HepG2 (cell line): ENCODE data around the gene C1RL. TPM values are rescaled to one million over a fixed set of nuclear protein-coding genes. Genes with fewer than 3 reads are reported as not detected.

Experiments used
- KAT7 ChIP-seq: IDR thresholded peaks from 2 replicates; pipeline ENCODE4 v1.6.1; 2018; ENCODE audit warnings: borderline replicate concordance, missing compliant biosample characterization
- KDM5B ChIP-seq: sonication (generic); formaldehyde crosslinking; IDR thresholded peaks from 2 replicates; pipeline ENCODE4 v1.4.0; 2020; ENCODE audit warnings: missing genetic modification reagents, mild to moderate bottlenecking, borderline replicate concordance
- KMT2B ChIP-seq: IDR thresholded peaks from 2 replicates; pipeline ENCODE4 v1.6.1; 2016; ENCODE audit warnings: missing genetic modification reagents, missing compliant biosample characterization
- MEIS2 ChIP-seq: sonication (generic); formaldehyde crosslinking; IDR thresholded peaks from 2 replicates; pipeline ENCODE4 v1.9.0; 2021; ENCODE audit warnings: mild to moderate bottlenecking, missing genetic modification reagents
- MTF2 ChIP-seq: sonication (generic); formaldehyde crosslinking; IDR thresholded peaks from 2 replicates; pipeline ENCODE4 v1.5.0; 2020; ENCODE audit warnings: missing genetic modification reagents, borderline replicate concordance
- PCBP1 ChIP-seq: fragments of 200-400 bp; formaldehyde crosslinking; IDR thresholded peaks from 2 replicates; pipeline ENCODE4 v1.6.1; 2017; ENCODE audit warnings: mild to moderate bottlenecking, low read depth, low read length, borderline replicate concordance
- PHF20 ChIP-seq: sonication (generic); formaldehyde crosslinking; IDR thresholded peaks from 2 replicates; pipeline ENCODE4 v1.5.0; 2020; ENCODE audit warnings: mild to moderate bottlenecking, missing genetic modification reagents
- RORA ChIP-seq: sonication (generic); formaldehyde crosslinking; IDR thresholded peaks from 2 replicates; pipeline ENCODE4 v1.5.0; 2020; ENCODE audit warnings: mild to moderate bottlenecking, missing genetic modification reagents, moderate library complexity
- SMAD9 ChIP-seq: sonication (generic); formaldehyde crosslinking; IDR thresholded peaks from 2 replicates; pipeline ENCODE4 v1.5.1; 2020; ENCODE audit warnings: mild to moderate bottlenecking, missing genetic modification reagents
- TBP ChIP-seq: sonication (generic); formaldehyde crosslinking; IDR thresholded peaks from 2 replicates; pipeline ENCODE4 v1.5.0; 2020; ENCODE audit warnings: missing genetic modification reagents
- ZBTB1 ChIP-seq: sonication (generic); formaldehyde crosslinking; IDR thresholded peaks from 2 replicates; pipeline ENCODE4 v1.4.0; 2020; ENCODE audit warnings: missing genetic modification reagents, borderline replicate concordance
- ZFP82 ChIP-seq: sonication (generic); formaldehyde crosslinking; IDR thresholded peaks from 2 replicates; pipeline ENCODE4 v1.5.1; 2020; ENCODE audit warnings: mild to moderate bottlenecking, missing genetic modification reagents, borderline replicate concordance
- ZMAT3 ChIP-seq: sonication (generic); formaldehyde crosslinking; conservative IDR thresholded peaks from 2 replicates; pipeline ENCODE4 v1.7.0; 2021; ENCODE audit warnings: missing genetic modification reagents
- ZNF556 ChIP-seq: sonication (generic); formaldehyde crosslinking; IDR thresholded peaks from 2 replicates; pipeline ENCODE4 v1.4.0; 2020; ENCODE audit warnings: mild to moderate bottlenecking, missing genetic modification reagents, borderline replicate concordance
- ZNF577 ChIP-seq: sonication (generic); formaldehyde crosslinking; IDR thresholded peaks from 2 replicates; pipeline ENCODE4 v1.4.0; 2020; ENCODE audit warnings: mild to moderate bottlenecking, low read depth, missing genetic modification reagents, borderline replicate concordance
- polyA plus RNA-seq, 8 experiments: library from polyadenylated mRNA; depleted of rRNA in 3 of 8; stranded (reverse) in 7 of 8; unstranded in 1 of 8; fragments of >200 nt; fragmentation: Illumina TruSeq in 4 of 8; extraction: Trizol in 4 of 8; gene quantifications; 2 replicates each; pipeline versions ENCODE4 v1.2.1 to v1.2.3, GENCODE V29; 2011 to 2016; ENCODE audit warnings: low read depth in 4 of 8, missing spikeins in 1 of 8, mixed read lengths in 1 of 8; ENCODE audit not compliant: insufficient read depth in 1 of 8
- total RNA-seq, 5 experiments: library from RNA; depleted of rRNA; stranded (reverse); fragments of >200 nt; fragmentation: Illumina TruSeq; extraction: Trizol; gene quantifications; 2 replicates each; pipeline ENCODE4 v1.2.3, GENCODE V29; 2016; ENCODE audit warnings: low read depth in 1 of 5
- TF ChIP-seq, protein P1 (sequence below): IDR thresholded peaks from 2 replicates; pipeline ENCODE4 v1.6.1; 2016
- TF ChIP-seq, protein P2 (sequence below): sonication (generic); formaldehyde crosslinking; IDR thresholded peaks from 2 replicates; pipeline ENCODE4 v1.4.0; 2020; ENCODE audit warnings: missing genetic modification reagents
- TF ChIP-seq, protein P3 (sequence below): sonication (generic); formaldehyde crosslinking; IDR thresholded peaks from 2 replicates; pipeline ENCODE4 v1.9.0; 2021; ENCODE audit warnings: missing genetic modification reagents, borderline replicate concordance
- TF ChIP-seq, protein P4 (sequence below): sonication (generic); formaldehyde crosslinking; IDR thresholded peaks from 2 replicates; pipeline ENCODE4 v1.5.1; 2020; ENCODE audit warnings: mild to moderate bottlenecking, missing genetic modification reagents, borderline replicate concordance

Gene C1RL
- total and polyA plus RNA-seq, 2 of the 13 experiments (the other 11 are each of a cell fraction or from before 2014, with no cell fraction given) = 28.9 to 53.1 TPM

DNA sequence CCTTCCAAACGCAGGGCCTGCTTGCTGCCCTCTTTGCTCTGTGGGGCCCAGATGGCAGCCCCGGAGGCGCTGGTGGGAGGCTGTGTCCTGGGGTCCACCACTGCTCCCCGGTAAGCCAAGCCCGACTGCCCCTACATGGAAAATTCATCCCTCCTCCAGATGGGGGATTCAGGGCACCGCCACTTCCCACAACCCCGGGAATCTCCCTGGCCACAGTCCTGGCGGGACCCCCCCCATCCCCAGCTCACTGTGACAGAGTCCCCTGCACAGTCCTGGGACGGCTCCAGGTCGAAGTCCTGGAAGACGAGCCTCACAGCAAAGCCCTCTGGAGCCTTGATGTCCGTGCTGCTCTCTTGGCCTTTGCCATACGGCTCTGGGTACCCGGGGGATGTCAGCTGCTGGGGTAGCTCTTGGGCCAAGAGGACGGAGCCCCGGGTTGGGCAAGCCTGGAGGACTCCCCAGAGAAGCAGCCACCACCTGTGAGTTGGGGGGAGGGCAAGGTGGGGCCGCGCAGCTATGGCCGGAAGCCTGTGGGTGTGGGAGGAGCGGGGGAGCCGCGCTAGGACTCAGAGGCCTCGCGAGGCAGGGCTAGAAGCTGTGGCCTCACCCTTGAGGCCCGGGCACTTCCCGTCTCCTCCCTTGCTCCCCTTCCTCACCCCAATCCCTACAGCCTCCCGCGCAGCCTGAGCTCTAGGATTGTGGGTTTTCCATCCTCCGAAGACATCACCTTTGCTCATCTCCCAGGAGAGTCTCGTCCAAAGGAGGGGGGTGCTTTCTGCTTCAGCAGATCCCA is 815 bp downstream of the C1RL start (continued):
- TF ChIP-seq KDM5B (CRISPR knock-in tag) = no peak
- 0 out of 2 replicates have a peak, but pooled peaks have one; percentile 36 for TF ChIP-seq ZMAT3 (CRISPR knock-in tag)
- TF ChIP-seq TBP = no peak
- peak; percentile 47; the same call in 1 of the 2 replicates for TF ChIP-seq ZFP82 (CRISPR knock-in tag)
- TF ChIP-seq KAT7 (CRISPR knock-in tag) = peak; percentile 35; the same call in 1 of the 2 replicates
- peak; percentile 47; the same call in 1 of the 2 replicates for TF ChIP-seq MEIS2
- TF ChIP-seq, protein P1, sequence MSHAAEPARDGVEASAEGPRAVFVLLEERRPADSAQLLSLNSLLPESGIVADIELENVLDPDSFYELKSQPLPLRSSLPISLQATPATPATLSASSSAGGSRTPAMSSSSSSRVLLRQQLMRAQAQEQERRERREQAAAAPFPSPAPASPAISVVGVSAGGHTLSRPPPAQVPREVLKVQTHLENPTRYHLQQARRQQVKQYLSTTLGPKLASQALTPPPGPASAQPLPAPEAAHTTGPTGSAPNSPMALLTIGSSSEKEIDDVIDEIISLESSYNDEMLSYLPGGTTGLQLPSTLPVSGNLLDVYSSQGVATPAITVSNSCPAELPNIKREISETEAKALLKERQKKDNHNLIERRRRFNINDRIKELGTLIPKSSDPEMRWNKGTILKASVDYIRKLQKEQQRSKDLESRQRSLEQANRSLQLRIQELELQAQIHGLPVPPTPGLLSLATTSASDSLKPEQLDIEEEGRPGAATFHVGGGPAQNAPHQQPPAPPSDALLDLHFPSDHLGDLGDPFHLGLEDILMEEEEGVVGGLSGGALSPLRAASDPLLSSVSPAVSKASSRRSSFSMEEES (CRISPR knock-in tag) = peak; percentile 15; the same call in 1 of the 2 replicates
- no peak for TF ChIP-seq ZBTB1
- peak; percentile 94 for TF ChIP-seq PCBP1
- TF ChIP-seq SMAD9 (CRISPR knock-in tag) = no peak
- TF ChIP-seq ZNF556 (CRISPR knock-in tag) = peak; percentile 51; the same call in 1 of the 2 replicates
- no peak for TF ChIP-seq MTF2 (CRISPR knock-in tag)
- TF ChIP-seq PHF20 = peak; percentile 18; the same call in 1 of the 2 replicates
- TF ChIP-seq, protein P2, sequence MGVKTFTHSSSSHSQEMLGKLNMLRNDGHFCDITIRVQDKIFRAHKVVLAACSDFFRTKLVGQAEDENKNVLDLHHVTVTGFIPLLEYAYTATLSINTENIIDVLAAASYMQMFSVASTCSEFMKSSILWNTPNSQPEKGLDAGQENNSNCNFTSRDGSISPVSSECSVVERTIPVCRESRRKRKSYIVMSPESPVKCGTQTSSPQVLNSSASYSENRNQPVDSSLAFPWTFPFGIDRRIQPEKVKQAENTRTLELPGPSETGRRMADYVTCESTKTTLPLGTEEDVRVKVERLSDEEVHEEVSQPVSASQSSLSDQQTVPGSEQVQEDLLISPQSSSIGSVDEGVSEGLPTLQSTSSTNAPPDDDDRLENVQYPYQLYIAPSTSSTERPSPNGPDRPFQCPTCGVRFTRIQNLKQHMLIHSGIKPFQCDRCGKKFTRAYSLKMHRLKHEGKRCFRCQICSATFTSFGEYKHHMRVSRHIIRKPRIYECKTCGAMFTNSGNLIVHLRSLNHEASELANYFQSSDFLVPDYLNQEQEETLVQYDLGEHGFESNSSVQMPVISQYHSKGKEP (CRISPR knock-in tag) = no peak
- TF ChIP-seq RORA = no peak
- TF ChIP-seq, protein P3, sequence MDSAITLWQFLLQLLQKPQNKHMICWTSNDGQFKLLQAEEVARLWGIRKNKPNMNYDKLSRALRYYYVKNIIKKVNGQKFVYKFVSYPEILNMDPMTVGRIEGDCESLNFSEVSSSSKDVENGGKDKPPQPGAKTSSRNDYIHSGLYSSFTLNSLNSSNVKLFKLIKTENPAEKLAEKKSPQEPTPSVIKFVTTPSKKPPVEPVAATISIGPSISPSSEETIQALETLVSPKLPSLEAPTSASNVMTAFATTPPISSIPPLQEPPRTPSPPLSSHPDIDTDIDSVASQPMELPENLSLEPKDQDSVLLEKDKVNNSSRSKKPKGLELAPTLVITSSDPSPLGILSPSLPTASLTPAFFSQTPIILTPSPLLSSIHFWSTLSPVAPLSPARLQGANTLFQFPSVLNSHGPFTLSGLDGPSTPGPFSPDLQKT (CRISPR knock-in tag) = no peak
- peak; percentile 68 for TF ChIP-seq KMT2B
- no peak for TF ChIP-seq ZNF577 (CRISPR knock-in tag)
- TF ChIP-seq, protein P4, sequence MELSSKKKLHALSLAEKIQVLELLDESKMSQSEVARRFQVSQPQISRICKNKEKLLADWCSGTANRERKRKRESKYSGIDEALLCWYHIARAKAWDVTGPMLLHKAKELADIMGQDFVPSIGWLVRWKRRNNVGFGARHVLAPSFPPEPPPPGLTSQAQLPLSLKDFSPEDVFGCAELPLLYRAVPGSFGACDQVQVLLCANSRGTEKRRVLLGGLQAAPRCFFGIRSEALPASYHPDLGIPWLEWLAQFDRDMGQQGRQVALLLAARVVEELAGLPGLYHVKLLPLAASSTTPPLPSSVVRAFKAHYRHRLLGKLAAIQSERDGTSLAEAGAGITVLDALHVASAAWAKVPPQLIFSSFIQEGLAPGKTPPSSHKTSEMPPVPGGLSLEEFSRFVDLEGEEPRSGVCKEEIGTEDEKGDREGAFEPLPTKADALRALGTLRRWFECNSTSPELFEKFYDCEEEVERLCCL (CRISPR knock-in tag) = no peak
